HEK293 (cell line): Measurements from ENCODE around the gene JPH4.

Experiments
- CTCF ChIA-PET: fragments of 350-600 bp; formaldehyde crosslinking; extraction: SDS; loops from one replicate; lab custom pipeline; 2021; ENCODE audit warnings: antibody characterized with exemption; lab: Yijun Ruan, JAX
- POLR2A ChIA-PET: fragments of 300-600 bp; formaldehyde crosslinking; extraction: SDS; loops from one replicate; lab custom pipeline; 2020; ENCODE audit warnings: antibody characterized with exemption, inconsistent platforms; lab: Yijun Ruan, JAX
- H3K27ac ChIP-seq: fragments of 200-500 bp; sonication (Bioruptor generic); 2 replicates; pipeline ENCODE4 v1.5.1; 2014; ENCODE audit warnings: low read depth, low read length, control low read depth, inconsistent platforms; ENCODE audit errors: extremely low read depth
- H3K36me3 ChIP-seq, 2 experiments: fragments of 200-500 bp in 1 of 2; sonication (Bioruptor generic) in 1 of 2; 1 replicate in 1 of 2; 2 replicates in 1 of 2; pipeline ENCODE4 v1.5.1; 2014 to 2017; ENCODE audit warnings: inconsistent platforms in 2 of 2, low read length in 2 of 2; ENCODE audit not compliant: control insufficient read depth in 2 of 2, insufficient read depth in 1 of 2
- H3K4me1 ChIP-seq: fragments of 200-500 bp; sonication (Bioruptor generic); 2 replicates; pipeline ENCODE4 v1.5.1; 2014; ENCODE audit warnings: mild to moderate bottlenecking, low read length, inconsistent platforms; ENCODE audit not compliant: control insufficient read depth, insufficient read depth
- H3K4me3 ChIP-seq: 2 replicates; pipeline ENCODE4 v1.5.1; 2011; ENCODE audit warnings: low read depth, mild to moderate bottlenecking, control low read depth, low read length, moderate library complexity
- H3K9me3 ChIP-seq: fragments of 200-500 bp; sonication (Bioruptor generic); 2 replicates; pipeline ENCODE4 v1.5.1; 2014; ENCODE audit warnings: low read depth, low read length, inconsistent platforms; ENCODE audit not compliant: control insufficient read depth, insufficient read depth
- BCL6B ChIP-seq: fragments of 450-650 bp; formaldehyde crosslinking; IDR thresholded peaks from 2 replicates; pipeline ENCODE4 v1.5.1; 2017; ENCODE audit warnings: missing biosample characterization, missing genetic modification characterization
- PRDM1 ChIP-seq: fragments of 450-650 bp; formaldehyde crosslinking; IDR thresholded peaks from 2 replicates; pipeline ENCODE4; 2016; ENCODE audit warnings: missing biosample characterization, missing genetic modification characterization
- SCRT1 ChIP-seq: fragments of 450-650 bp; formaldehyde crosslinking; IDR thresholded peaks from 2 replicates; pipeline ENCODE4 v1.5.1; 2016; ENCODE audit warnings: missing biosample characterization, missing genetic modification characterization, borderline replicate concordance
- SCRT2 ChIP-seq: fragments of 450-650 bp; formaldehyde crosslinking; IDR thresholded peaks from 2 replicates; pipeline ENCODE4 v1.5.1; 2016; ENCODE audit warnings: missing biosample characterization, missing genetic modification characterization
- ZBTB17 ChIP-seq: fragments of 450-650 bp; formaldehyde crosslinking; IDR thresholded peaks from 2 replicates; pipeline ENCODE4 v1.5.1; 2016; ENCODE audit warnings: missing biosample characterization, missing genetic modification characterization
- ZEB2 ChIP-seq: fragments of 450-650 bp; formaldehyde crosslinking; IDR thresholded peaks from 2 replicates; pipeline ENCODE4 v1.5.1; 2016; ENCODE audit warnings: missing biosample characterization, missing genetic modification characterization
- ZFP69B ChIP-seq: fragments of 450-650 bp; formaldehyde crosslinking; IDR thresholded peaks from 2 replicates; pipeline ENCODE4 v1.5.1; 2016; ENCODE audit warnings: missing biosample characterization, missing genetic modification characterization
- ZNF610 ChIP-seq: fragments of 450-650 bp; formaldehyde crosslinking; IDR thresholded peaks from 2 replicates; pipeline ENCODE4 v1.5.1; 2016; ENCODE audit warnings: missing biosample characterization, missing genetic modification characterization, borderline replicate concordance
- TF ChIP-seq, protein P1 (sequence below): fragments of 450-650 bp; formaldehyde crosslinking; IDR thresholded peaks from 2 replicates; pipeline ENCODE4 v1.5.1; 2016; ENCODE audit warnings: missing biosample characterization, missing genetic modification characterization

JPH4 gene

DNA sequence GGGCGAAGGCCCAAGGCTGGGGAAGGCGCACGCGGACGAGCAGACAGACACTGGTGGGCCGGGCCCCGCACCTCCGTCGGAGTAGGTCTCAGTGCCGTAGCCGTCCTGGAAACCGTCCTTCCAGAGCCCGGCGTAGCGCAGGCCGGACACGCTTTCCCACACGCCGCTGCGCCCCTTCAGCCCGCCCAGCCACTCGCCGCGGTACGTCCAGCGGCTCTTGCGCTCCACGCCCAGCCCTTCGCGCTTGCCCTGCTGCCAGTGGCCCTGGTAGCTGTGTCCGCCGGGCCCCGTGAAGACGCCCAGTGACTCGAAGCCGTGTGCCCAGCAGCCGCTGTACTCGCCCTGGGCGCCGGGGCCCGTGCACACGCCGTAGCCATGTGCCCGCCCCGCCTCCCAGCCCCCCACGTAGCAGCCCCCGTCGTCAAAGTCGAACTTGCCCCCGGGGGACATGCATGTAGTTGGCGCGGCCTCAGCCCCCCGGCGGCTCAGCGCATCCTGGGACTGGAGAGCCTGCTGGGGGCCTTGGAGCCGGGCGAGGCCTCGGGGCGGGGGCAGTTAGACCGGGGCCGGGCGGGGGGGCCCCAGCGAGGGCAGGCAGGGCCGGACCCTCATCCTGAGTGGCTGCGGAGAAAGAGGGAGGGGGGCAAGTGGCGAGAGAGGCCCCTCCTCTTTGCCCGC lies 1.4 kb downstream of the JPH4 start (continued):
- TF ChIP-seq, protein P1, sequence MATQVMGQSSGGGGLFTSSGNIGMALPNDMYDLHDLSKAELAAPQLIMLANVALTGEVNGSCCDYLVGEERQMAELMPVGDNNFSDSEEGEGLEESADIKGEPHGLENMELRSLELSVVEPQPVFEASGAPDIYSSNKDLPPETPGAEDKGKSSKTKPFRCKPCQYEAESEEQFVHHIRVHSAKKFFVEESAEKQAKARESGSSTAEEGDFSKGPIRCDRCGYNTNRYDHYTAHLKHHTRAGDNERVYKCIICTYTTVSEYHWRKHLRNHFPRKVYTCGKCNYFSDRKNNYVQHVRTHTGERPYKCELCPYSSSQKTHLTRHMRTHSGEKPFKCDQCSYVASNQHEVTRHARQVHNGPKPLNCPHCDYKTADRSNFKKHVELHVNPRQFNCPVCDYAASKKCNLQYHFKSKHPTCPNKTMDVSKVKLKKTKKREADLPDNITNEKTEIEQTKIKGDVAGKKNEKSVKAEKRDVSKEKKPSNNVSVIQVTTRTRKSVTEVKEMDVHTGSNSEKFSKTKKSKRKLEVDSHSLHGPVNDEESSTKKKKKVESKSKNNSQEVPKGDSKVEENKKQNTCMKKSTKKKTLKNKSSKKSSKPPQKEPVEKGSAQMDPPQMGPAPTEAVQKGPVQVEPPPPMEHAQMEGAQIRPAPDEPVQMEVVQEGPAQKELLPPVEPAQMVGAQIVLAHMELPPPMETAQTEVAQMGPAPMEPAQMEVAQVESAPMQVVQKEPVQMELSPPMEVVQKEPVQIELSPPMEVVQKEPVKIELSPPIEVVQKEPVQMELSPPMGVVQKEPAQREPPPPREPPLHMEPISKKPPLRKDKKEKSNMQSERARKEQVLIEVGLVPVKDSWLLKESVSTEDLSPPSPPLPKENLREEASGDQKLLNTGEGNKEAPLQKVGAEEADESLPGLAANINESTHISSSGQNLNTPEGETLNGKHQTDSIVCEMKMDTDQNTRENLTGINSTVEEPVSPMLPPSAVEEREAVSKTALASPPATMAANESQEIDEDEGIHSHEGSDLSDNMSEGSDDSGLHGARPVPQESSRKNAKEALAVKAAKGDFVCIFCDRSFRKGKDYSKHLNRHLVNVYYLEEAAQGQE (tag by site-specific recombination): no peak
- no peak for TF ChIP-seq ZFP69B (tag by site-specific recombination)

DNA sequence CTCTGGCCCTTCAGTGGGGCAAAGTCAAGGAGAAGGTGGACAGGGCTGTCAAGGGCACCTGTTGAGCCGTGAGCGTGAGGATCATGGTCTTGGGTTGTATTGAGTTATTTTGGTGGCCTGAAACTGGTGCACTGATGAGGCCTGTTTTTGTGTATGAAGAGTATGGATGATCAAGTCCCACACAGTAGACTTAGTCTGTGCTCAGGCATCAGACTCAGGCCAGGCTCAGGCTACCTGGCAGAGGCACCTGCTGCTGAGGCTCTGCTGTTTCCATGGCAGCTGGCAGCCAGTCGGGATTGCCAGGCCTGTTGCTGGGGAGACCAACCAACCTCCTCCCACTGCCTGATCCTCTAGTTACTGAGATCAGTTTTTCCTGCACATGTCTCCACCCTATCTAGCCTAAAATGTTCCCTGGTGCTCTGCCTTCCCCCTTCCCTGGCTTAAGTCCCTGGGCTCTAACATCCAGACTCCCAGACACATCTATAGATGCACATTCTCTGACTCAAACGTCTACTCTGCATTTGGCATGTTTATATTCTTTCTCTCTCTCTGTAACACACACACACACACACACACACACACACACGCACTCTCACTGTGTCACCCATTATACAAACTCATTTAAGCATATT lies 5.1 kb downstream of the JPH4 start:
- peaks cover 5% of the 10 kb centered on the region for H3K4me1 ChIP-seq
- POLR2A ChIA-PET: no interaction called here
- TF ChIP-seq ZNF610 (tag by site-specific recombination) (no peak), SCRT2 (tag by site-specific recombination) (peak; percentile 84), SCRT1 (peak; percentile 72; the same call in 1 of the 2 replicates)
- TF ChIP-seq, all 188 proteins: peak for 2
- CTCF ChIA-PET: interaction anchor here (3.0 kb wide), 1 partner anchor 16 kb away, joined by 7 read pairs; no protein-coding TSS in a partner anchor
- Histone ChIP-seq H3K9me3 (no peaks in the 10 kb centered on the region), H3K4me3 (no peak overlapping the region), H3K27ac (no peak overlapping the region), H3K36me3 (no peaks in the 10 kb centered on the region)

DNA sequence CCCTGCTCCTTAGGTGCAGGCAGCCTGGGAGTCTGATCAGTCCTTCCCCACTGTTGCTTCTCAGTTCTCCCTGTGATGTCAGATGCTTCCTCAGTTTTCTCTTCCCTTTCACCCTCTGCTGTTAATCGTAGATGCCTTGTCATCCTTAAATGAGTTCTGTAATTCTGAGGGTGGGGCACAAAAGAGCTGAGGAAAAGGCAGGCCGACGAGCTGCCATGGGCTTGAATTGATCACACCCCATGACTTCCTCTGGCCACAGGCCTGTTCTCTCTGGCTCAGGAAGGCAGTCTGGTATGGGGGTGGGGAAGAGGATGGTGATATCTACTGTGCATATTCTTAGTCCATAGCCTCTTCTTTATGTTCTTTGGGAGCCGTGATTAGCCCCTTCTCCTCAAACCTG lies 5.8 kb downstream of the JPH4 start:
- no peak overlapping the region for H3K27ac ChIP-seq
- peaks cover 12% of the 10 kb centered on the region for H3K4me1 ChIP-seq
- TF ChIP-seq BCL6B (no peak), ZBTB17 (peak; percentile 62)
- no peaks in the 10 kb centered on the region for H3K9me3 ChIP-seq
- ChIA-PET CTCF (interaction anchor here (1.4 to 3.0 kb wide), 2 partner anchors 11 to 16 kb away, joined by 4 to 7 read pairs; no protein-coding TSS in a partner anchor), POLR2A (no interaction called here)
- H3K36me3 ChIP-seq: no peaks in the 10 kb centered on the region
- H3K4me3 ChIP-seq: no peak overlapping the region

GRCh38 chr14:23572524-23572828 lies 6.1 kb downstream of the JPH4 start:
- Histone ChIP-seq H3K27ac (no peak overlapping the region), H3K4me3 (no peak overlapping the region), H3K36me3 (no peaks in the 10 kb centered on the region), H3K9me3 (no peaks in the 10 kb centered on the region), H3K4me1 (peaks cover 13% of the 10 kb centered on the region)
- CTCF ChIA-PET: interaction anchor here (1.0 to 3.0 kb wide), 3 partner anchors 11 to 17 kb away, joined by 4 to 7 read pairs (median 5); no protein-coding TSS in a partner anchor
- POLR2A ChIA-PET: no interaction called here
- TF ChIP-seq PRDM1 (0 out of 2 replicates have a peak, but pooled peaks have one; percentile 43), ZEB2 (no peak)
